Measurements from ENCODE around the gene C6orf89.

The C6orf89 gene

GRCh38 chr6:36915599-36915998 is 29.8 kb downstream of the C6orf89 start:
- Histone ChIP-seq H3K36me3 (ENCODE audit: insufficient read depth, low read length) (peaks cover 53% of the 10 kb centered on the region), H3K9me3 (ENCODE audit: low read depth, low read length) (no peaks in the 10 kb centered on the region), H3K27ac (no peak overlapping the region), H3K4me3 (no peak overlapping the region), H3K9ac (ENCODE audit: insufficient read length) (no peak overlapping the region)
- TF ChIP-seq FOXP2 (optimal IDR thresholded peaks at IDR 0.05; ENCODE audit: control extremely low read depth, extremely low read length, insufficient read depth) (no peak), EZH2 (IDR thresholded peaks at IDR 0.05) (no peak), POLR2AphosphoS5 (IDR thresholded peaks at IDR 0.05; ENCODE audit: borderline replicate concordance, low read depth, low read length) (no peak)
- no peak for DNase-seq (ENCODE audit: low read depth, low spot score)

- Histone ChIP-seq H3K4me3 (no peak overlapping the region), H3K27ac (no peak overlapping the region), H3K9ac (ENCODE audit: insufficient read length) (no peak overlapping the region), H3K36me3 (ENCODE audit: insufficient read depth, low read length) (peaks cover 55% of the 10 kb centered on the region), H3K9me3 (ENCODE audit: low read depth, low read length) (no peaks in the 10 kb centered on the region)
- DNase-seq (ENCODE audit: low read depth, low spot score): no peak
- TF ChIP-seq POLR2AphosphoS5 (IDR thresholded peaks at IDR 0.05; ENCODE audit: borderline replicate concordance, low read depth, low read length): no peak
- no peak for TF ChIP-seq FOXP2 (optimal IDR thresholded peaks at IDR 0.05; ENCODE audit: control extremely low read depth, extremely low read length, insufficient read depth)
- TF ChIP-seq EZH2 (IDR thresholded peaks at IDR 0.05): no peak
These were observed 30.4 kb downstream of the C6orf89 start for GRCh38 chr6:36916126-36916525.

- no peak overlapping the region for H3K4me3 ChIP-seq
- DNase-seq (ENCODE audit: low read depth, low spot score): no peak
- no peaks in the 10 kb centered on the region for H3K9me3 ChIP-seq (ENCODE audit: low read depth, low read length)
- H3K9ac ChIP-seq (ENCODE audit: insufficient read length): no peak overlapping the region
- H3K36me3 ChIP-seq (ENCODE audit: insufficient read depth, low read length): peaks cover 50% of the 10 kb centered on the region
- TF ChIP-seq FOXP2 (optimal IDR thresholded peaks at IDR 0.05; ENCODE audit: control extremely low read depth, extremely low read length, insufficient read depth): no peak
- TF ChIP-seq POLR2AphosphoS5 (IDR thresholded peaks at IDR 0.05; ENCODE audit: borderline replicate concordance, low read depth, low read length): no peak
- no peak for TF ChIP-seq EZH2 (IDR thresholded peaks at IDR 0.05)
- H3K27ac ChIP-seq: no peak overlapping the region
These were observed 31.9 kb downstream of the C6orf89 start for GRCh38 chr6:36917541-36918193.

- Histone ChIP-seq H3K9me3 (ENCODE audit: low read depth, low read length) (no peaks in the 10 kb centered on the region), H3K27ac (no peak overlapping the region), H3K9ac (ENCODE audit: insufficient read length) (no peak overlapping the region), H3K36me3 (ENCODE audit: insufficient read depth, low read length) (peaks cover 37% of the 10 kb centered on the region), H3K4me3 (no peak overlapping the region)
- DNase-seq (ENCODE audit: low read depth, low spot score): no peak
- TF ChIP-seq POLR2AphosphoS5 (IDR thresholded peaks at IDR 0.05; ENCODE audit: borderline replicate concordance, low read depth, low read length) (no peak), FOXP2 (optimal IDR thresholded peaks at IDR 0.05; ENCODE audit: control extremely low read depth, extremely low read length, insufficient read depth) (no peak), EZH2 (IDR thresholded peaks at IDR 0.05) (no peak)
These were observed 34.3 kb downstream of the C6orf89 start for GRCh38 chr6:36920049-36920448.

GRCh38 chr6:36920546-36920945 is 34.8 kb downstream of the C6orf89 start:
- TF ChIP-seq FOXP2 (optimal IDR thresholded peaks at IDR 0.05; ENCODE audit: control extremely low read depth, extremely low read length, insufficient read depth): no peak
- no peak for TF ChIP-seq POLR2AphosphoS5 (IDR thresholded peaks at IDR 0.05; ENCODE audit: borderline replicate concordance, low read depth, low read length)
- TF ChIP-seq EZH2 (IDR thresholded peaks at IDR 0.05): no peak
- Histone ChIP-seq H3K9ac (ENCODE audit: insufficient read length) (no peak overlapping the region), H3K9me3 (ENCODE audit: low read depth, low read length) (no peaks in the 10 kb centered on the region), H3K27ac (no peak overlapping the region), H3K4me3 (no peak overlapping the region), H3K36me3 (ENCODE audit: insufficient read depth, low read length) (peaks cover 35% of the 10 kb centered on the region)
- no peak for DNase-seq (ENCODE audit: low read depth, low spot score)

- TF ChIP-seq EZH2 (IDR thresholded peaks at IDR 0.05) (no peak), POLR2AphosphoS5 (IDR thresholded peaks at IDR 0.05; ENCODE audit: borderline replicate concordance, low read depth, low read length) (no peak), FOXP2 (optimal IDR thresholded peaks at IDR 0.05; ENCODE audit: control extremely low read depth, extremely low read length, insufficient read depth) (no peak)
- no peaks in the 10 kb centered on the region for H3K9me3 ChIP-seq (ENCODE audit: low read depth, low read length)
- DNase-seq (ENCODE audit: low read depth, low spot score): no peak
- H3K4me3 ChIP-seq: no peak overlapping the region
- H3K27ac ChIP-seq: no peak overlapping the region
- H3K9ac ChIP-seq (ENCODE audit: insufficient read length): no peak overlapping the region
- peaks cover 16% of the 10 kb centered on the region; the same call in 1 of the 2 replicates for H3K36me3 ChIP-seq (ENCODE audit: insufficient read depth, low read length)
These were observed 38.4 kb downstream of the C6orf89 start for GRCh38 chr6:36924131-36924530.

- Histone ChIP-seq H3K27ac (no peak overlapping the region), H3K9ac (ENCODE audit: insufficient read length) (no peak overlapping the region), H3K4me3 (no peak overlapping the region), H3K9me3 (ENCODE audit: low read depth, low read length) (no peaks in the 10 kb centered on the region), H3K36me3 (ENCODE audit: insufficient read depth, low read length) (peaks cover 10% of the 10 kb centered on the region; the same call in 1 of the 2 replicates)
- DNase-seq (ENCODE audit: low read depth, low spot score): no peak
- TF ChIP-seq POLR2AphosphoS5 (IDR thresholded peaks at IDR 0.05; ENCODE audit: borderline replicate concordance, low read depth, low read length): no peak
- no peak for TF ChIP-seq EZH2 (IDR thresholded peaks at IDR 0.05)
- no peak for TF ChIP-seq FOXP2 (optimal IDR thresholded peaks at IDR 0.05; ENCODE audit: control extremely low read depth, extremely low read length, insufficient read depth)
These were observed 39.1 kb downstream of the C6orf89 start for GRCh38 chr6:36924778-36925374.

GRCh38 chr6:36925809-36926208 is 40.1 kb downstream of the C6orf89 start:
- Histone ChIP-seq H3K4me3 (no peak overlapping the region), H3K27ac (no peak overlapping the region), H3K9ac (ENCODE audit: insufficient read length) (no peak overlapping the region), H3K9me3 (ENCODE audit: low read depth, low read length) (no peaks in the 10 kb centered on the region), H3K36me3 (ENCODE audit: insufficient read depth, low read length) (peaks cover under 1% of the 10 kb centered on the region; the same call in 1 of the 2 replicates)
- DNase-seq (ENCODE audit: low read depth, low spot score): no peak
- TF ChIP-seq FOXP2 (optimal IDR thresholded peaks at IDR 0.05; ENCODE audit: control extremely low read depth, extremely low read length, insufficient read depth) (no peak), EZH2 (IDR thresholded peaks at IDR 0.05) (no peak), POLR2AphosphoS5 (IDR thresholded peaks at IDR 0.05; ENCODE audit: borderline replicate concordance, low read depth, low read length) (no peak)

Measured in SK-N-MC (cell line).